SHP77 (cell line): ENCODE results near the gene GALNT15.

Experiments used
- DNase-seq, 2 experiments: peaks; one replicate each; lab custom pipeline; 2025; lab: John Stamatoyannopoulos, UW

GALNT15 gene, protein sequence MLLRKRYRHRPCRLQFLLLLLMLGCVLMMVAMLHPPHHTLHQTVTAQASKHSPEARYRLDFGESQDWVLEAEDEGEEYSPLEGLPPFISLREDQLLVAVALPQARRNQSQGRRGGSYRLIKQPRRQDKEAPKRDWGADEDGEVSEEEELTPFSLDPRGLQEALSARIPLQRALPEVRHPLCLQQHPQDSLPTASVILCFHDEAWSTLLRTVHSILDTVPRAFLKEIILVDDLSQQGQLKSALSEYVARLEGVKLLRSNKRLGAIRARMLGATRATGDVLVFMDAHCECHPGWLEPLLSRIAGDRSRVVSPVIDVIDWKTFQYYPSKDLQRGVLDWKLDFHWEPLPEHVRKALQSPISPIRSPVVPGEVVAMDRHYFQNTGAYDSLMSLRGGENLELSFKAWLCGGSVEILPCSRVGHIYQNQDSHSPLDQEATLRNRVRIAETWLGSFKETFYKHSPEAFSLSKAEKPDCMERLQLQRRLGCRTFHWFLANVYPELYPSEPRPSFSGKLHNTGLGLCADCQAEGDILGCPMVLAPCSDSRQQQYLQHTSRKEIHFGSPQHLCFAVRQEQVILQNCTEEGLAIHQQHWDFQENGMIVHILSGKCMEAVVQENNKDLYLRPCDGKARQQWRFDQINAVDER

GRCh38 chr3:16174389-16174788 is at the start of gene GALNT15:
GALNT15 (plus strand) TSS chr3:16174680; CDS start chr3:16175152, 472 bp downstream.
- DNase-seq: no peak

DNA sequence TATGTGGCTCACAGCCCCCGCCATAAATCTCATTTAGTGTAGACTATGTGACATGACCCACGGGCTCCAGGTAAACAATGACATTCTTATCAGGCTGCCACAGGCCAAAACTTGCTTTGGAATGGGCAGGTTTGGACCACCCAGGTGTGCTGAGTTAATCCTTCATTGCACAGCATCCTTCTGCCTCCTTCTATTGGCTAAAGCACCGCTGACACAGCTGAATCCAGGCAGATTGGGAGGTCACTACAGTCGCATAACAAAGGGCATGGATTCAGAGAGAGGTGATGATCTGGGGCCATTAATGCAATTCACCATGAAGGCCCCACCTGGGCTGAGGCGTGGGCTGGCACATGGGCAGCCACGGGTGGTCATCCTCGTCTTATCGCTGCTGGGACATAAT is 47.8 kb upstream of the GALNT15 start:
- DNase-seq: no peak

- DNase-seq: no peak
Measured at GRCh38 chr3:16127249-16127648, 47.2 kb upstream of the GALNT15 start.

DNA sequence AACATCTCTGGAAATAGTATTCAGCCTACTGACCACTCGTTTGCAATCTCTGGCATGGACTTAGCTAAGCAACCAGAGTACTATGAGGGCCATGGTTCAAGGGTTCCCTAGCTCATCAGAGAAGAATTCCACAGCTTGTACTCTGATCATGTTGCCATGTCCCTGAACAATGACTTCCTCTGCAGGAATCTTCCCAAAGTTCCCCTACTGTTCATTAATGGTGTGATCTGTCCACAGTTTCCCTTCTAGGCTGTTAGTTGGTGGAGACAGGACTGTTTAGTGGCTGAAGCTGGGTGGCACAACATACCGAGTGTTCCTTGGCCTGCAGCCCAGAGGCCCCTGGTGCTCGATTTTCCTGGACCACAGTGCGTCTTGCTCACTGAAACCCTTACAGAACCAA is 44.4 kb upstream of the GALNT15 start:
- DNase-seq: no peak

DNA sequence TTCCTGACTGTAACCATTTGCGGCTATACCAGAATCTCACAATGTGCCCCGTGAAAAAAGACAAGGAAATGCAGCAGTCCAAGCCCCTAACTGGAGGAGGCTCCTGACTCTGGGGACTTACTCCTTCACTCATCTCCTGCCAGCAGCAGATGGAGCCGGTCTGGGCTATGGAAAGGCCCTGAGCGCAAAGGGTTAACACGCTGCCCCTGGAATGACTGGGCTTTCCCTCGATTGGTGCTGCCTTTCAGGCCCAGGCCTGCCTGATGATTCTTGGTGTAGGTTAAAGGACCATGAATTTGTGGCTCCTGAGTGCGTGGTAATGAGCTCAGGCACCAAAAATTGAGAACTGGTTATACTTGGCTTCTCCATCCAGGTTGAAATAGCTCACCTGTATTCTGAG is 42.3 kb upstream of the GALNT15 start:
- DNase-seq: no peak

DNA sequence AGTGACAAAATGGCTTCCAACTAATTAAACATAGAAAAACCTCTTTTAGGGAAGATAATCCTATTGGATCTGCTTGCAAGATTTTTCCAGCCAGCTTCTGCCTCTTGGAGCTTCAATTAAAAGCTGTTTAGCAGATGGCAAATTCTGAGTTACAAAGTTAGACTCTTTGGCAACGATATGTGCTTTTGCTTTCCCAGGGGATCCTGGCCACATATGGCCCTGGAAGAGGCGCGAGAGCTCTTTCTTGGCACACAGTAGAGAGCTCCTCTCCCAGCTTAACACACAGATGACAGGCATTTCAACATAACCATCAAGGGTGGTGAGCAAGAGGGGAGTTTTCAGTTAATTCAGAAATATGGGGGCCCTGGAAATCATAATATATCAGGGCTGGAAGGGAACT is 41.6 kb upstream of the GALNT15 start:
- DNase-seq: no peak

- DNase-seq: no peak
Measured at GRCh38 chr3:16134173-16134928, 40.1 kb upstream of the GALNT15 start.

GRCh38 chr3:16136055-16136454 is 38.4 kb upstream of the GALNT15 start:
- DNase-seq: no peak

DNA sequence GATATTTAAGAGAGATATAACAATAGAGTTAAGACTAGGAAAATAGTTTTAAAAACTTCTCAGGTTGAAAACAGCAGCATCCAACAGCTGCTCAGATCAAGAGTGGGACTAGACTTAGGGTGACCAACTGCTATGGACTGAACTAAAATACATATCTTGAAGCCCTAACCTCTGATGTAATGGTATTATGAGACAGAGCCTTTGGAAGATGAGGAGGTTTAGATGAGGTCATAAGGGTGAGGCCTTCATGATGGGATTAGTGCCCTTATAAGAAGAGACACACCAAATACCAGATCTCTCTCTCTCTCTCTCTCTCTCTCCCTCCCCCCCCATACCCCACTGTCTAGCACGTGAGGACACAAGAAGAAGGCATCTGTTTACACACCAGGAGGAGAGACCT is 37.4 kb upstream of the GALNT15 start:
- DNase-seq: no peak

DNA sequence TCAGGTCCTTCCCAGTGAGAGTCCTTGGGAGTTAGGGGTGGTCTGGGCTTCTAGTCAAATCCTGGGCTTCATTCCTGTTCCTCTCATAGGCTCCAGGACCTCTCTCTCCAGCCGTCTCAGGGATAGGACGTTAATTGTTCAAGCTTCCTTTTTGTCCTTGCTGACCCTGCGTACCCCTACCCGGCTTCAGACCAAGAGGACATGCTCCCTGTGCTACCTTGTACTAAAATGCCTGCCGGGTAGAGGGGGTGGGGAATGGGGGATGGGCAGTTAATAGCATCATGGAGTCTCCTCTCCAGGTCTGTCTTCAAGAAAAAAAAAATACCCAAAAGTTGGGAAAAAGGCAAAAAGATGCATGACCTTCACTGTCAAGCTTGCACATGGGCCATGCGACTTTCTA is 36.5 kb upstream of the GALNT15 start:
- no peak for DNase-seq

DNA sequence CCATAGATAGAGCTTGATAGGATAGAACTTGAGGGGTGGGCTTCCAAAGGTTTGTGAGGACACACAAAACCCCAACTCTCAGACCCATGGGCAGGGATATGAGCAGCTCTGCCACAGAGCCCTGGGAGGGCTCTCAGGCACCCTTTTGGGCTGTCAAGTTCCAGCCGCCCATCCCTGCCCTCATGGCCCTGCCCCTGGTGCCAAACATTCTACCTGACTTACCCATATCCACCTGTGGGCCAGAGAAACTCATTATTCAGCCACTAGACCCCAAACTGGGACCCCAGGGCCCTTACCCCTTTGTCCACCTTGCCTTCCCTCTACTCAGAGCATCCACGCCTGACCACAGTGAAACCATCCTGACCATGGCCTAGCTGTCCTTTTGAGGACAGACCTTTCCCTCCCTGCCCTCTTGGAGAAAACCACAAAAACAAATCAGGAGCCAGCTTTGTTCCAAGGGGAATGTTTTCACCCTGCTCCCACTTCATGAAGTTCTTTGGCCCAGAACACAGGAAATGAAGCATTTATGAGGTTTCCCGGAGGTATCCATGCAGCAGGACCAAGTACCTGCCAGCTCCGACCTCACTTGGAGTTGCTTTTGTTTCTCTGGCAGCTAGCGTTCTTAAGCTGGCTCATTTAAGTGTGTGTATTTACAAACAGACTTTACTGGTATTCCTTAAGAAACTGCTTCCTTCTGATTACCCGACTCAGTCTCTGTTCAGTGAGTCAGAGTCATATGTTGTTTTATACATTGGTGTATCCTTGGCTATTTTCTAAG is 34.2 kb upstream of the GALNT15 start:
- no peak for DNase-seq

DNA sequence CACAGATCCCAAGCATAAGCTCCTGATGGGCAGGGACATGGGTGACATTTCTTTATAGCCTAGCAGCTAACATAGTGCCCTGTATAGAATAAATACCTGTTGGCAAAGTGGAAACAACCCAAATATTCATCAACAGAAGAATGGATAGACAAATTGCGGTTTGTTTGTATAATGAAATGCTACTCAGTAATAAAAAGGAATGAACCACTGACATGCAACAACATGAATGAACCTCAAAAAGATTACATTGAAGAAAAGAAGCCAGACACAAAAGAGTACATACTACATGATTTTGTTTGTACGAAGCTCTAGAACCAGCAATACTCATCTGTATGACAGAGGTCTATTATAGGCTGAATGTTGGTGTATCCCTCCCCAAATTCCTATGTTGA is 33.6 kb upstream of the GALNT15 start:
- DNase-seq: no peak

DNA sequence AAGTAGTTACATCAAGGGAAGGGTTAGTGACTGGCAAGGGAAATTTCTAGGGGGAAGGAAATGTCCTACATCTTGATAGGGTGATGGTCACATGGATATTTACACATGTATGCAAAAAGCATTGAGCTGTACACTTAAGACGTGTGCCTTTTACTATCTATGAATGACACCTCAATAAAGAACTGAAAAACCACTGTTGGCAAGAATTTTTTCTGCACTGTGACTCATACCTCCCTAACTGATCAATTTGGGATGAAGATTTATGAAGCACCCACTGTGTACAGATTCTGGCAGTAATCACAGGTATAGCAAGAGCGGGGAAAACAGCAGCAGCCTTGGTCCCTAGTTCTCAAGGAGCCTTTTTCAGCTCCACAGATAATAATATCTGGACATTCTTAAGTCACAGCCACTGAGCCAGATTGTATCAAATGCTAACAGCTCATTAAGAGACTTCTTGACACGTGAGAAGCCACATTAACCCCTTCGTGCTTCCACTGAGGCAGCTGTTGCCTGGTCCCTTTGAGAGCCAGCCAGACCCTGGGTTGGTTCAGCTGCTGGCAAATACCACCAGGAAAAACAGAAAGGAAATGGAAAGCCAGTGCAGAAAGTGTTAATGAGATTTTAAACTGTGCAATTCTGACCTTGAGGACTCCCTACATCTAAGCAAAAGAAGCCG is 32.0 kb upstream of the GALNT15 start:
- DNase-seq: no peak

GRCh38 chr3:16143861-16144447 is 30.5 kb upstream of the GALNT15 start:
- no peak for DNase-seq

- no peak for DNase-seq
Measured at GRCh38 chr3:16145176-16145575, 29.3 kb upstream of the GALNT15 start.

GRCh38 chr3:16146015-16146730 is 28.3 kb upstream of the GALNT15 start:
- DNase-seq: no peak

GRCh38 chr3:16147220-16147994 is 27.1 kb upstream of the GALNT15 start:
- no peak for DNase-seq

DNA sequence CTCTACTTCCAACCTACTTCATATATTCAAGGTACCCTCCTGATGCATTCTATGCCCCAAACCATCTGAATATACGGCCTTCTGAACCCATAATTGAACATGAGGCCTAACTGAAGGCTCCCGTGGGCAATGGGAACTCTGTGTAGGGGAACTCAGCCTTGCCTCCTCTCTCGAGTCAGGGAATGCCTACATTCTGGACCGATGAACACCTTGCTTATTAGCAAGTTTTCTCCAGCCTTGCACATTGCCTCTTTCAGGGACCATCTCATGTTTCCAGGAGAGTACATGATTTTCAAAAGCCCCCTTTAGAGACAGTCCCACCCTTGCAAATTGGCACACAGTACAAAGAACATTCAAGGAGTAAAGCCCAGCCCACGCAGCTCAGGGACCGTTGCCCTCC is 26.3 kb upstream of the GALNT15 start:
- no peak for DNase-seq

- DNase-seq: no peak
Measured at GRCh38 chr3:16148783-16149182, 25.7 kb upstream of the GALNT15 start.

GRCh38 chr3:16150285-16150684 is 24.2 kb upstream of the GALNT15 start:
- DNase-seq: no peak
